ENCODE measurements around the gene ZNF160. TPM values are rescaled to one million over a fixed set of nuclear protein-coding genes. Genes with fewer than 3 reads are reported as not detected.
"Not testable (repeated sequence)": the region's sequence is repeated elsewhere in the genome, so short reads cannot be mapped to it uniquely, and the experiment has no call there.

ZNF160 gene
- polyA plus RNA-seq, 2 donors = 7.6 to 18.2 TPM

DNA sequence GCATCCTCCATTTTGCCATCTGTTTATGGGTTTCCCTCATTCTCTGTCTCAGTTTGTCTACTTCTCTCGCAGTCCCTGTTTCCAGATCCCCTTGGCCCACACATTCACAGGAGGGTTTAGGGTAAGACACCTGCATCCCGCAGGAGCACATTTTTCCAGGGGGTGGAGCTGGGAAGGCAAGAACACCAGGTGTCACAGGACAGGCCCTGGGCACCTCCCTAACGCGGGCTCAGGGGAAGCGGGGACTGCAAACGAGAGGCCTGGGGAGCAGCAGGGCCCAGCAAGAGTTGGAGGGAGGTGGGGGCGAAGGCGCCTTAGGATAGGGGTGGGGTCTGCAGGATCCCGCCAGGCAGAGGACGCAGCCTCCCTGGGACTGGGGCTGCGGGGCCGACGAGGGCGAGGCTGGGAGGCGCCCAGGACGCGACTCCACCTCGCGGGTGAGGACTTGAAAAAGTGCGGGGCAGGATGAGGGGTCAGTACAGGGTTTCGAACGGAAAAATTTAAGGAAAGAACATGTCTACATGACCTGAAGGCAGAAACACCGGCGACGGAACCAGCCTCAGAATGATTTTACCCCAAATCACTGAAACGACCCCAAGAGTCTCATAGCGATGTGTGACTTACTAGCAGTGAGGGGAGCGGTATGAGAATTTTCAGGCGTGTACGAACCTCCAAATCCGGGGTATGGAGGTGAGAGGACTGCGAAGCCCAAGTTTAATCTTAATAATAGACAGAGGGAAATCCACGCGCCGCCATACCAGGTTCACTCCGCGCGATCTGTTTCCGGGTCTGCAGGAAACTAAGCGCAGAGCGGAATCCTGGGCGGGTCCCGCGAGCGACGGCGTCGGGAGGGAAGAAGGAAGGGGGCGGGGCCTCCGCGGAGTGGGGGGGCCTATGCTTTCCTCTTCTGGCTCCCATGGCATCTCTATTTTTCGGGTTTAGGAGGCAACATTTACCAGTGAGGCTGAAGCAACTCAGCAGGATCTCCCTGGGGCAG lies 65.8 kb downstream of the ZNF160 start:
- H3K4me3 ChIP-seq (ENCODE audit: low read depth in 1 of 2, low read length in 2 of 2) = peak overlapping the region in 1 of 2 donors; percentile 8
- H3K27ac ChIP-seq (ENCODE audit: low read depth in 2 of 2, low read length in 1 of 2) = no peak overlapping the region
- H3K4me1 ChIP-seq (ENCODE audit: control insufficient read depth in 2 of 2, insufficient read depth in 2 of 2, low read length in 1 of 2) = peaks cover 0 to 2% of the 10 kb centered on the region in 2 donors
- WGBS, 2 donors = 25% methylated on average over 52 of the region's 52 CpGs
- no peaks in the 10 kb centered on the region for H3K36me3 ChIP-seq (ENCODE audit: control insufficient read depth in 2 of 2, insufficient read depth in 2 of 2, low read length in 1 of 2)
- H3K27me3 ChIP-seq (ENCODE audit: control insufficient read depth in 1 of 2, insufficient read depth in 2 of 2, low read length in 2 of 2) = no peaks in the 10 kb centered on the region
- peaks cover 9 to 26% of the 10 kb centered on the region in 2 donors for H3K9me3 ChIP-seq (ENCODE audit: control insufficient read depth in 2 of 2, insufficient read depth in 1 of 2, low read depth in 1 of 2, low read length in 1 of 2)

DNA sequence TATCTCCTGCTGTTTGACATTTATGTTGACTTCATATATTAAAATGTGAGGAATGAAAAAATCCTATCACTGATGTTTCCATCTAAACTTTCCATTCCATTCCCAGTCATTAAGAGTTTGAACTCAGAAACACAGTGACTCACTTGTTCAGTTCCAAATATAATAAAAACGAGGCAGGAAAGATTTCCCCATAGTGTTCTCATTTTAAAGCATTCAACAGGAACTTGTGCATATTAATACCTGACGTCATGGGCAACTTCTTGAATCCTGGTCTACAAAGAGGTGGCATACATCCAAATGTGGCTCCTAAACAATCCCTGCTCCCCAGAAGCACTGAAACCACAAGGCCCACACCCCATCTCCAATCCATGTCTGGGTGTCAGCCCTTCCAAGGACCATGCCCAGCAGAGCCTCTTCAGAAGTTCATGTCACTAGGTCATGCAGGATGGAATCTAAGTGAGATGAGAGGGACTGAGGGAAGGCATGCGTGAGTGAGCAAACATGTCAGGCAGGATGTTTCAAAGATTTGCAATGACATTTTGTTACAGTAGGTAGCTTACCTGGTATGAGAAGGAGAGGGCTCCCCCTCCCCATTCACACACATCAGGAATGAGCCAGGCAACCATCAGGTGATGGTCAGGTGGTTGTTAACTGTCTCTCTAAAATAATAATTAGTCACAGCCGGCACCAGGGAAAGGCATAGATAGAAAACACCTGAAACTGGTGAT lies 68.1 kb downstream of the ZNF160 start:
- no peaks in the 10 kb centered on the region for H3K27me3 ChIP-seq (ENCODE audit: control insufficient read depth in 1 of 2, insufficient read depth in 2 of 2, low read length in 2 of 2)
- H3K4me1 ChIP-seq (ENCODE audit: control insufficient read depth in 2 of 2, insufficient read depth in 2 of 2, low read length in 1 of 2) = peaks cover 0 to 2% of the 10 kb centered on the region in 2 donors
- 62 to 69% methylated on average over 4 of the region's 4 CpGs for WGBS, 2 donors
- H3K27ac ChIP-seq (ENCODE audit: low read depth in 2 of 2, low read length in 1 of 2) = no peak overlapping the region
- H3K9me3 ChIP-seq (ENCODE audit: control insufficient read depth in 2 of 2, insufficient read depth in 1 of 2, low read depth in 1 of 2, low read length in 1 of 2) = peaks cover 9 to 28% of the 10 kb centered on the region in 2 donors
- H3K36me3 ChIP-seq (ENCODE audit: control insufficient read depth in 2 of 2, insufficient read depth in 2 of 2, low read length in 1 of 2) = no peaks in the 10 kb centered on the region
- H3K4me3 ChIP-seq (ENCODE audit: low read depth in 1 of 2, low read length in 2 of 2) = no peak overlapping the region

DNA sequence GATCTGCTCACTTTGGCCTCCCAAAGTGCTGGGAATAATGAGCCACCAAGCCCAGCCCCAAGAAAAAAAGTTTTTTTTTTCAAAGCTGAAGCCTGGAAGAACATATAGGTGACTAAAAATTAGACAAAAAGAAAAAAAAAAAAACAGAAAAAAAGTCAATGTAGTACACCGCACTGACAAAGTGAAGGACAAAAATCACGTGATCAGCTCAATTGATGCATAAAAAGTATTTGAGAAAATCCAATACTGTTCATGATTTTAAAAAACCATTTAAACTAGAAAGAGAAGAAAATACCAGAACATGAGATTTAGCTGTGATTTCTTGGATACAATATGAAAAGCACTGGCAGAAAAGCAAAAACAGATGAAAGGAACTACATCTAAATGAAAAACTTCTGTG lies 69.2 kb downstream of the ZNF160 start:
- no peaks in the 10 kb centered on the region for H3K27me3 ChIP-seq (ENCODE audit: control insufficient read depth in 1 of 2, insufficient read depth in 2 of 2, low read length in 2 of 2)
- no peaks in the 10 kb centered on the region for H3K36me3 ChIP-seq (ENCODE audit: control insufficient read depth in 2 of 2, insufficient read depth in 2 of 2, low read length in 1 of 2)
- no peak overlapping the region for H3K4me3 ChIP-seq (ENCODE audit: low read depth in 1 of 2, low read length in 2 of 2)
- no peak overlapping the region for H3K27ac ChIP-seq (ENCODE audit: low read depth in 2 of 2, low read length in 1 of 2)
- WGBS, 2 donors = 86 to 93% methylated on average over 2 of the region's 2 CpGs
- H3K9me3 ChIP-seq (ENCODE audit: control insufficient read depth in 2 of 2, insufficient read depth in 1 of 2, low read depth in 1 of 2, low read length in 1 of 2) = peaks cover 9 to 31% of the 10 kb centered on the region in 2 donors
- H3K4me1 ChIP-seq (ENCODE audit: control insufficient read depth in 2 of 2, insufficient read depth in 2 of 2, low read length in 1 of 2) = peaks cover 0 to 2% of the 10 kb centered on the region in 2 donors

DNA sequence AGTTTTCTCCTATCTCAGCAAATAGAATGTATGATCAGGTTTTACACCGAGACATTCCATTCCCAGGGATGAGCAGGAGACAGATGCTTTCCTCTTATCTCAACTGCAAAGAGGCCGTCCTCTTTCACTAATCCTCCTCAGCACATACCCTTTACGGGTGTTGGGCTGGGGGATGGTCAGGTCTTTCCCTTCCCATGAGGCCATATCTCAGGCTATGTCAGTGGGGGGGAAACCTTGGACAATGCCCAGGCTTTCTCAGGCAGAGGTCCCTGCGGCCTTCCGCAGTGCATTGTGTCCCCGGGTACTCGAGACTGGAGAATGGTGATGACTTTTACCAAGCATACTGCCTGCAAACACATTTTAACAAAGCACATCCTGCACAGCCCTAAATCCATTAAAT lies 74.9 kb downstream of the ZNF160 start:
- H3K4me1 ChIP-seq (ENCODE audit: control insufficient read depth in 2 of 2, insufficient read depth in 2 of 2, low read length in 1 of 2); H3K27me3 ChIP-seq (ENCODE audit: control insufficient read depth in 1 of 2, insufficient read depth in 2 of 2, low read length in 2 of 2); H3K27ac ChIP-seq (ENCODE audit: low read depth in 2 of 2, low read length in 1 of 2); H3K4me3 ChIP-seq (ENCODE audit: low read depth in 1 of 2, low read length in 2 of 2); H3K36me3 ChIP-seq (ENCODE audit: control insufficient read depth in 2 of 2, insufficient read depth in 2 of 2, low read length in 1 of 2): not testable (repeated sequence)
- peaks cover 0 to 13% of the 10 kb centered on the region in 2 donors for H3K9me3 ChIP-seq (ENCODE audit: control insufficient read depth in 2 of 2, insufficient read depth in 1 of 2, low read depth in 1 of 2, low read length in 1 of 2)
- WGBS, 2 donors = 30 to 41% methylated on average over 7 of the region's 7 CpGs

DNA sequence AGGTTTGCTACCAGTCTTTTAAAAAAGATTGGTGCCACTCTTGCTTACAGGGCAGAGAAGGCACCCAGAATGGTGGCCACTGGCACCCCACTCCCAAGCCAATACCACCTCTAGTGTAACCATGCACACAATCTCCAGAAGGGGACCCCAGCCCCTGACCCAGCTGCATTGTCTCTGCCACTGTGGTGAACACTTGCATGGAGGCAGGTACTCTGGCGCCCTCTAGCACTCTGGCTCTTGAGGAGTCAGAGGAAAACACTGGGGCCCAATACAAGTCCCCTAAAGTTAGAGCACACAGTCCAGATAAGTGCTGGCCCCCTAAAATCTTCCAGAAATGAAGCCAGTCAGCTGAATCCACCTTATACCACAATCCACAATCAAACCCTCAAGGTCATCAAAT lies 83.5 kb downstream of the ZNF160 start:
- Histone ChIP-seq H3K4me3 (ENCODE audit: low read depth in 1 of 2, low read length in 2 of 2) (no peak overlapping the region), H3K27ac (ENCODE audit: low read depth in 2 of 2, low read length in 1 of 2) (no peak overlapping the region), H3K27me3 (ENCODE audit: control insufficient read depth in 1 of 2, insufficient read depth in 2 of 2, low read length in 2 of 2) (no peaks in the 10 kb centered on the region), H3K4me1 (ENCODE audit: control insufficient read depth in 2 of 2, insufficient read depth in 2 of 2, low read length in 1 of 2) (no peaks in the 10 kb centered on the region), H3K9me3 (ENCODE audit: control insufficient read depth in 2 of 2, insufficient read depth in 1 of 2, low read depth in 1 of 2, low read length in 1 of 2) (peaks cover 3 to 11% of the 10 kb centered on the region in 2 donors), H3K36me3 (ENCODE audit: control insufficient read depth in 2 of 2, insufficient read depth in 2 of 2, low read length in 1 of 2) (no peaks in the 10 kb centered on the region)
- 9 to 18% methylated on average over 1 of the region's 1 CpG for WGBS, 2 donors

Other genes starting within 250 kb of the ZNF160 start
- 1 to 10 TPM; 4.5 to 5.2 TPM for gene ZNF468, start 245.8 kb downstream of the ZNF160 start, polyA plus RNA-seq
- gene ZNF320, start 205.8 kb downstream of the ZNF160 start, polyA plus RNA-seq = 1 to 10 TPM; 1.6 to 2.5 TPM
- gene ZNF888, start 180.0 kb downstream of the ZNF160 start, polyA plus RNA-seq = 1 to 10 TPM; 1.9 to 2.7 TPM
- 1 to 10 TPM; 2.0 to 2.1 TPM for gene ZNF816, start 140.5 kb downstream of the ZNF160 start, polyA plus RNA-seq
- gene ERVV-1, start 89.5 kb downstream of the ZNF160 start, polyA plus RNA-seq = not detected
- gene ERVV-2, start 58.7 kb downstream of the ZNF160 start, polyA plus RNA-seq = not detected
- gene ZNF415, start 29.5 kb upstream of the ZNF160 start, polyA plus RNA-seq = 1 to 10 TPM; 1.4 to 2.3 TPM
- 1 to 10 TPM; 1.2 to 1.8 TPM for gene ZNF347, start 55.6 kb upstream of the ZNF160 start, polyA plus RNA-seq
- gene ZNF665, start 89.9 kb upstream of the ZNF160 start, polyA plus RNA-seq = 1 to 10 TPM; 1.1 to 1.3 TPM
- 1 to 10 TPM; 3.5 to 5.1 TPM for gene ZNF677, start 151.5 kb upstream of the ZNF160 start, polyA plus RNA-seq
- gene VN1R2, start 154.9 kb upstream of the ZNF160 start, polyA plus RNA-seq = not detected
- not detected for gene VN1R4, start 164.3 kb upstream of the ZNF160 start, polyA plus RNA-seq
- gene ZNF845, start 230.3 kb upstream of the ZNF160 start, polyA plus RNA-seq = 1 to 10 TPM; 1.7 to 2.2 TPM